GM18858 (cell line): ENCODE data around the gene CCR8.
"Not testable (repeated sequence)": the region's sequence is repeated elsewhere in the genome, so short reads cannot be mapped to it uniquely, and the experiment has no call there.

Experiments used
- ATAC-seq: cut with Tn5 transposase; IDR thresholded peaks from one replicate; pipeline ENCODE4 v1.9.1; 2021; ENCODE audit not compliant: unreplicated experiment

CCR8 gene

DNA sequence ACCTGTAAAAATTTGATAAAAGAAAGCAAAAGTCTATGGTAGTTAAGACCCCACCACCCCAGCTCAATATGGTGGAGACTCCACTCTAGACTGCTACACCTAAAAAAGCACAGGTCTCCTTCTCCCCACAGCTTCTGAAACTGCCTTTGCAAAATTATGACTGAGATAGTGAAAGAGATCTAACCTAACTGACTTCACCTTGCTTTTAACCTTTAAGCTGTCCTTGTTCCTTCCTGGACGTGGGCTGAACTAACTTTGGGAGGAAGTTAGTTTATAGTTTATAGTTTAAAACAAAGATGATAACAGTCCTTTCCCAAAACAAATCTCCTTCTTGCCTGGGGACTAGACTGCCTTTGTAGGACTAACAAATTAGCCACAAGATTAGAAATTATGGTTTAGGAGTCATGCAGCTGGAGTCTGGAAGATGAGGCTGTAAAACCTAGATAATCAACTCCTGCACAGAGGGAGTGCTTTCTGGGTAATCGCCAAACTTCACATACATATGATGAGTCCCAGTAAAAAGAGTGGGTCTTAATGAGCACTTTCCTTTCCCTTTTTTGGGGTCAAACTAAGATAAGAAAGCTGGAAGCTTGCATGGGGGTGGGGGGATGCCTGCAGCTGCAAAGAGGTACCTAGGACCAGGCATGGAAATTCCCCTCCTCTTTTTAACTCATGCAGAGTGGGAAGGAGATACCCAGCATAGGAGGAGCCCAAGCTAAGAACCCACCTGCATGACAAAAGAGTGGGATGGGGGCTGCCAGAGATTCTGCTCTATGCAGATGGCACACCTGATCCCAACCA lies 17.5 kb downstream of the CCR8 start:
- ATAC-seq, result no peak

GRCh38 chr3:39347586-39347876 lies 18.0 kb downstream of the CCR8 start:
- no peak for ATAC-seq

GRCh38 chr3:39349080-39349479 lies 19.6 kb downstream of the CCR8 start:
- no peak for ATAC-seq

DNA sequence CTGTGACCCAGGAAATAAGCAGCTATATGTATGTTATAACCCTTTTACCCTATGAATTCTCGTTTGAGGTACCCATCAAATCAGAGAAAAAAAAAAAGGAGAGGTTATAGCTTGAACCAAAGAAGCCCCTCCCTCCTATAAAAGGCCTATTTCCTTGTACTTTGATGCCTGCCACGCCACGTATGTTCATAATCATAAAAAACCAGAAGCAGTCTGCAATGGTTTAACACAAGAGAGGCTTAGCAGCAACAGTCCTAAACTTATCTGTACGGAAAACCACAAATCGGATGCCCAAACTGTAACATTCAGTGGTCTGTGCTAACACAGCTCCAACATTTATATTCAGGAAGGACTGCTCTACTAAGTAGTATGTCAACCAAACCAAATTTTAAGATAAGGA lies 21.2 kb downstream of the CCR8 start:
- no peak for ATAC-seq

GRCh38 chr3:39351134-39351533 lies 21.6 kb downstream of the CCR8 start:
- ATAC-seq, result not testable (repeated sequence)

DNA sequence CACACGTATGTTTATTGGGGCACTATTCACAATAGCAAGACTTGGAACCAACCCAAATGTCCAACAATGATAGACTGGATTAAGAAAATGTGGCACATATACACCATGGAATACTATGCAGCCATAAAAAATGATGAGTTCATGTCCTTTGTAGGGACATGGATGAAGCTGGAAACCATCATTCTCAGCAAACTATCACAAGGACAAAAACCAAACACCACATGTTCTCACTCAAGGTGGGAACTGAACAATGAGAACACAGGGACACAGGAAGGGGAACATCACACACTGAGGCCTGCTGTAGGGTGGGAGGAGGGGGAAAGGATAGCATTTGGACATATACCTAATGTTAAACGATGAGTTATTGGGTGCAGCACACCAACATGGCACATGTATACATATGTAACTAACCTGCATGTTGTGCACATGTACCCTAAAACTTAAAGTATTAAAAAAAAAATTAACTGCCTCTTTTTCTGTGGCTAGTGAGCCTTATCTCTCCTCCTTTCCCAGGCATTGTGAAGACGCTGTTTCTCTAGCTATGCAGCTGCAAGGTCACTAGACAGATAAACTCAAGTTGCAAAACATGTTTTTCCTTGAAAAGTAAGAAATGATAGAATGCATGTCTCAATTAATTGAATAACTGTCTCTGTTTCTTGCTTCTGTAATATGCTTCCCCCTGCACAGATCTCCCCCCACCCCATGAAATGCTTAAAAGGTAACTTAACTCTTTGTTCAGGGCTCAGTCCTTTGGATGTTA lies 23.8 kb downstream of the CCR8 start:
- ATAC-seq, result not testable (repeated sequence)

GRCh38 chr3:39358333-39358732 lies 28.8 kb downstream of the CCR8 start:
- ATAC-seq, result no peak

- ATAC-seq, result no peak
Observed at GRCh38 chr3:39361252-39361927, 31.9 kb downstream of the CCR8 start.

GRCh38 chr3:39362192-39362591 lies 32.7 kb downstream of the CCR8 start:
- ATAC-seq, result no peak

GRCh38 chr3:39362812-39363211 lies 33.3 kb downstream of the CCR8 start:
- no peak for ATAC-seq

- not testable (repeated sequence) for ATAC-seq
Observed at GRCh38 chr3:39370450-39370849, 40.9 kb downstream of the CCR8 start.

DNA sequence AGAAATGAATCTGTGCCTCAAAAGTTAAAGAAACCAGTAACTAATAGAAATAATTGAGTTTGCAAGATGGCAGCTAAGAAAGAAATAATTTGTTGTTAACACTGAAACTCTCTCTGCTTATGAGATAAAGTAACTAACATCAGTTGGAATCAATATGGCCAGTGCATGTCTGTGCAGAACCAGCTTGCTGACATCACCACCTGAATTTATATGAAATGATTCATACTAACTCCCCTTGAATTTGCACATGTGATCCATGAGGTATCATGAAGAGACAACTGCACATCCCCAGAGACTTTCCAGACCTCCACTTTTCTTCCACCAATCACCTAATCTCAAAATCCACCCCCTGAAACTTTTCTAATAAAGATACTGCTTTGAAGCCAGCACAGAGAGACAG lies 43.3 kb downstream of the CCR8 start:
- no peak for ATAC-seq

GRCh38 chr3:39376959-39377634 lies 47.6 kb downstream of the CCR8 start:
- no peak for ATAC-seq

DNA sequence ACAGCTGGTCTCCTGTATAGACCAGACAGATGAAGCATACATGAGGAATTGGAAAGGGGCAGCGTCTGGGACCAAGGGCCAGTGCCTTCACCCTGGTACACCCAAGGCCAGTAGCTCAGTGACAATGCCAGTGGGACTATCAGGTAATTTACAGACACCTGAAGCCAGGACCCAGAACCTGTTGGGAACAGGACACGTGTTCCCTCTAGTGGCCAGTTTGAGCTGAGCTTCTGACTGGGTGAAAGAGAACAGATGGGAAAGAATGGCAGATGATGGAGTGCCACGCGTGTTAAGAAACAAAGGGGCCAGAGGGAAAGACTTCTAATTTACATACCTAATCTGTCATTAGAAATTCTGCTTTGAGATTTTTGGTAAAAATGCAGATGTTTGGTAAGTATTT lies 48.6 kb downstream of the CCR8 start:
- ATAC-seq, result peak; percentile 77

DNA sequence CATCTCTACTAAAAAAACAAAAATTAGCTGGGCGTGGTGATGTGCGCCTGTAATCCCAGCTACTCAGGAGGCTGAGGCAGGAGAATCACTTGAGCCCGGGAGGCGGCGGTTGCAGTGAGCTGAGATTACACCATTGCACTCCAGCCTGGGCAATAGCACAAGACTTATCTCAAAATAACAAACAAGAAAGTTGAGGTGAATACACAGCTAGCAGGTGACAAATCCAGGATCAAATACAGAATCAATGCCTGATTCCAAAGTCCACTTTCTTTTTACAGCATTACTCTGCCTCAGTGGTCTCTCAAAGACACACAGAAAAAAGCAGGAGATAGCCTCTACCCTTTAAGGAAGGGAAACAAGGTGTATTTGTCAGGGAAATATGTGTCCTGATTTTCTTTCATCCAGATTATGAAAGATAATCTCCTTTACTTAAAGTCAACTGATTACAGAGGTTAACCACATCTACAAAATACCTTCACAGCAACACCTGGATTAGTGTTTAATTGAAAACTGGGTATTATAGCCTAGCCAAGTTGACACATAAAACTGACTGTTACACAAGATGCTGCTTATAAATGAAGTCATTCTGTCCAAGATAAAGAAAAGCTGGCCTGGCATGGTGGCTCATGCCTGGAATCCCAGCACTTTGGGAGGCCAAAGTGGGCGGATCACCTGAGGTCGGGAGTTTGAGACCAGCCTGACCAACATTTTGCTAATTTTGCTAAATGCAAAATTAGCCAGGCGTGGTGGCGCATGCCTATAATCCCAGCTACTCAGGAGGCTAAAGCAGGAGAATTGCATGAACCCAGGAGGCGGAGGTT lies 49.7 kb downstream of the CCR8 start:
- ATAC-seq, result no peak

GRCh38 chr3:39379778-39380155 lies 50.3 kb downstream of the CCR8 start:
- no peak for ATAC-seq

GRCh38 chr3:39381432-39381831 lies 51.9 kb downstream of the CCR8 start:
- no peak for ATAC-seq
